PFSK-1 (cell line): ENCODE results near the gene SPRR5.

Experiments used
- FOXP2 ChIP-seq: optimal IDR thresholded peaks from 2 replicates; pipeline ENCODE3; 2011; ENCODE audit warnings: borderline replicate concordance, control low read depth, inconsistent platforms; ENCODE audit not compliant: insufficient read depth; ENCODE audit errors: extremely low read length, extremely low read depth
- POLR2AphosphoS5 ChIP-seq: IDR thresholded peaks from 2 replicates; pipeline ENCODE4 v1.6.1; 2012; ENCODE audit warnings: low read depth, mild to moderate bottlenecking, control low read depth, low read length, moderate library complexity
- REST ChIP-seq, 2 experiments: IDR thresholded peaks; 2 replicates each; pipeline versions ENCODE4 v1.6.1 to v1.8.0; 2011 to 2012; ENCODE audit warnings: low read depth in 2 of 2, low read length in 2 of 2, control low read depth in 1 of 2, inconsistent platforms in 1 of 2, mild to moderate bottlenecking in 1 of 2, moderate library complexity in 1 of 2; ENCODE audit not compliant: insufficient read depth in 1 of 2
- SIN3A ChIP-seq: IDR thresholded peaks from 2 replicates; pipeline ENCODE4 v1.6.1; 2012; ENCODE audit warnings: mild to moderate bottlenecking, low read length, moderate library complexity, borderline replicate concordance; ENCODE audit not compliant: insufficient read depth
- TAF1 ChIP-seq: IDR thresholded peaks from 2 replicates; pipeline ENCODE4 v1.6.1; 2012; ENCODE audit warnings: low read length, control low read depth, borderline replicate concordance; ENCODE audit not compliant: insufficient read depth

SPRR5 gene

DNA sequence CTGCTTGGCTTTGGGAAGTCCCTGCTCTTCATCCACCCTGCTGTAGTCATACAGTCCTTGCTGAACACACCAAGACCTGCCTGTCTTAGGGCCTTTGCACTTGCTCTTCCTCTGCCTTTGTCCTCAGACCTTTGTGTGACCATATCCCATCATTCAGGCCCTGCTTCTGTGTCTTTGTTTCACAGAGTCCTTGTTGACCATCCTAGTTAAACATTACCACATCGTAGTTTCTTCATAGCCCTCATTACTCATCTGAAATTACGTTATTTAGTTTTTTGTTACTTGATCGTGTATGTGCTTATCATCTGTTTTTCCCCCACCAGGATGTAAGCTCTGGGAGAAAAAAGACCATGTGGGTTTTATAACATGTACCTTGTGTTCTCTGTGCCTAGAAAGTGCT is 18.3 kb upstream of the SPRR5 start:
- TF ChIP-seq POLR2AphosphoS5 (no peak), FOXP2 (no peak), TAF1 (no peak), REST (IDR thresholded peaks at IDR 0.05; ENCODE audit: insufficient read depth in 1 of 2, low read depth in 2 of 2, low read length in 2 of 2) (no peak), SIN3A (no peak)

GRCh38 chr1:152932170-152932811 is 14.7 kb upstream of the SPRR5 start:
- TF ChIP-seq FOXP2 (no peak), TAF1 (no peak)

DNA sequence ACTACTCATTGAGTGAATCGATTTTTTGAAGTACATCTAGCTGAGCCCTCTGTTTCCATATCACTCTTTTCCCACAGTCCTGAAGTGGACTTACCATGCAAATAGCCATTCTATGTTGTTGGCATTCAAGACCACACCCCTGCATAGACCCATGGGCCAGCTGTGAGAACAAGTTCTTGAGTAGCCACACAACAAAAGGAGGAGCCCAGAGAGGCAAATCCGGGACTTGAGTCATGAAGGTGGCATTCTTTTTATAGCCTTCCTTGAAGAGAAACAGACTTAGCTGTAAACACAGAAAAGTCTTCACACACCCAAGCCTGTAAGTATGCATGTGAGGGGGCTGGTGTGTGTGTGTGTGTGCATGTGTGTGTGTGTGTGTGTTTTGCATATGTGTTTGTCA is 13.8 kb upstream of the SPRR5 start:
- TF ChIP-seq POLR2AphosphoS5 (no peak), SIN3A (no peak), TAF1 (no peak), FOXP2 (no peak), REST (IDR thresholded peaks at IDR 0.05; ENCODE audit: insufficient read depth in 1 of 2, low read depth in 2 of 2, low read length in 2 of 2) (no peak)

GRCh38 chr1:152940614-152941013 is 6.4 kb upstream of the SPRR5 start:
- TF ChIP-seq POLR2AphosphoS5 (no peak), FOXP2 (no peak), TAF1 (no peak), REST (IDR thresholded peaks at IDR 0.05; ENCODE audit: insufficient read depth in 1 of 2, low read depth in 2 of 2, low read length in 2 of 2) (no peak), SIN3A (no peak)

DNA sequence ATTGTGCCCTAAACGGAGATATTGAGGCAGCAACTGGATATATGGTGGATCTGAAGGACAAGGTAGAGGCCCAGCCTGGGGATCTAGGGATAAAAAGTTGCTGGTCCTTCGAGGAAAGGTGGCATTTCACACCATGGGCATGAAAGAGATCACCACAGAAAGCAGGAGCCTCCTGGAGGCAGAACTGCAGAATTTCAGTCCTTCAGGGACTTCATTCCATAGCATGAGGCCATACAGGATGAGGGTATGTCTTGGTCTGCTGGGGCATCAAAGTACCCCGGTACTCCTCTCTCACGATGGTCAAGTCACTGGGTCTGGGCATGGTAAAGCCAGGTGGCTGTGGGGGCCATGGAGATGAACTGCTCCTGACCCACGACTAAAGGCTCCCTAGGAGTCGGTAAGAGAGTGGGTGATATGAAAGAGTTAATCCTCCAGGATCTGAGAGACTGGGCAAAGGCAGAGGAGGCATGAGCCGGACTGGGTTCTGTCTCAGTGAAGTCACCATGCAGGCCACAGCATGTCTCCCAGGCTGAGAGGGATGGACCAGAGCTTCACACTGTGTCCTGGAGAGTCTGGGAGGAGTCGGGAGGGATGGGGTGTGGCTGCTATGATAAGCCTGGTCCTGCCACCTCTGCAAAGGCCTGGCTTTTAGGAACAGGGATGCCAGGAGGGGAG is 5.8 kb upstream of the SPRR5 start:
- TF ChIP-seq TAF1 (no peak), SIN3A (no peak), REST (IDR thresholded peaks at IDR 0.05; ENCODE audit: insufficient read depth in 1 of 2, low read depth in 2 of 2, low read length in 2 of 2) (no peak)
